Urinary bladder (tissue), 4 donors: ENCODE results near the gene GBGT1. TPM values are rescaled to one million over a fixed set of nuclear protein-coding genes. Genes with fewer than 3 reads are reported as not detected.

Source experiments
- DNase-seq: peaks from one replicate; pipeline ENCODE4 v3.0.0-alpha.2; 2015; ENCODE audit errors: extremely low spot score
- H3K27ac ChIP-seq: one replicate; pipeline ENCODE4 v1.5.1; 2013; ENCODE audit warnings: low read depth, mild to moderate bottlenecking, moderate library complexity
- H3K36me3 ChIP-seq: one replicate; pipeline ENCODE4 v1.6.1; 2013; ENCODE audit warnings: mild to moderate bottlenecking, moderate library complexity; ENCODE audit not compliant: insufficient read depth
- H3K4me1 ChIP-seq: one replicate; pipeline ENCODE4 v1.6.1; 2013; ENCODE audit warnings: mild to moderate bottlenecking, moderate library complexity; ENCODE audit not compliant: insufficient read depth
- H3K4me3 ChIP-seq: one replicate; pipeline ENCODE4 v1.5.1; 2013; ENCODE audit warnings: low read depth, low read length
- WGBS: extraction: QIAGEN DNeasy Blood & Tissue Kit; methylation state at CpG from one replicate; pipeline ENCODE4 v1.1.7; 2013; 5-methylcytosine and 5-hydroxymethylcytosine counted together
- polyA plus RNA-seq: library from polyadenylated mRNA; stranded (reverse); fragments of 200-250 nt; gene quantifications from one replicate; pipeline ENCODE4 v1.2.3, GENCODE V29; 2013
- total RNA-seq: library from RNA; depleted of rRNA; stranded (reverse); fragments of >200 nt; gene quantifications from one replicate; pipeline ENCODE4 v1.2.3, GENCODE V29; 2014
- donor health status: healthy with polysubstance abuse.
- donor health status: healthy.

Gene GBGT1
- total and polyA plus RNA-seq, 2 donors = 5.8 to 14.2 TPM

DNA sequence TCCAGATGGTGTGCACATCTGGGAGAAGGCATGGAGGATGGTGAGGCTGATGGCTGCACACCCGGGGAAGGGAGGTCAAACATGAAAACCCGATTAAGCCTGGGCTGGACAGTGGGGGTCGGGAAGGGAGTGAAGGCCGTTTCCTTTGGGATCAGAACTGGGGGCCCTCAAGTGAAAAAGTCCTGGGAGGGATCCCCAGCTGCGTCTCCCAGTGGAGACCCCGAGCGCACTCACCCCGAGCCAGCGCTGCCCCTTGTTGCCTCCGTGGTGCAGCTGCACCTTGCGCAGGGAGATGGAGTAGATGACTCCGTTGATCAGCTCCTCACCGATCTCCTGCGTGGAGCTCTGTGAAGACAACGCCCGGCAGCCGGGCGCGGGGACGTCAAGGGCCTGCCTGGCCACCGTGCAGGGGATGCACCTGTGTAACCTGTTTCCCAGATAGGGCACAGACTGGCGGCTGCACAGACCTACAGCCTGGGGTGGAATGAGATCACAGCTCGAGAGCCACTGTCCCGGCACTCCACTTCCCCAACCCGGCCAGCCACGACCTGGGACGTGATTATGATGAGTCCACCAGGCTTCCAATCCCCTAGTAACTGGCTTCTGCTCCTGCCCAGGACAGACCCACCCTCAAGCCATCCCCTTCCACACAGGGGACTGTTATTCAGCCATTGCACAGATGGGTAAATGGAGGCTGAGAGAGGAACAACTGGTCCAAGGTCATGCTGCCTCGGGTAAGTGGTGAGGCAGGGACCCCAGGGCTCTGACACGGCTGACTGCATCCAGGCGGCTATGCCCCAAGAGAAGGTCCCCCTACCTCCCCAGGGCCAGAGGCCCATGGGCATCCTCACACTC is 51.7 kb downstream of the GBGT1 start:
- Histone ChIP-seq H3K36me3 (no peaks in the 10 kb centered on the region), H3K4me1 (peaks cover 2% of the 10 kb centered on the region), H3K4me3 (no peak overlapping the region), H3K27ac (no peak overlapping the region)
- DNase-seq = no peak
- WGBS = 92% methylated on average over 30 of the region's 30 CpGs

DNA sequence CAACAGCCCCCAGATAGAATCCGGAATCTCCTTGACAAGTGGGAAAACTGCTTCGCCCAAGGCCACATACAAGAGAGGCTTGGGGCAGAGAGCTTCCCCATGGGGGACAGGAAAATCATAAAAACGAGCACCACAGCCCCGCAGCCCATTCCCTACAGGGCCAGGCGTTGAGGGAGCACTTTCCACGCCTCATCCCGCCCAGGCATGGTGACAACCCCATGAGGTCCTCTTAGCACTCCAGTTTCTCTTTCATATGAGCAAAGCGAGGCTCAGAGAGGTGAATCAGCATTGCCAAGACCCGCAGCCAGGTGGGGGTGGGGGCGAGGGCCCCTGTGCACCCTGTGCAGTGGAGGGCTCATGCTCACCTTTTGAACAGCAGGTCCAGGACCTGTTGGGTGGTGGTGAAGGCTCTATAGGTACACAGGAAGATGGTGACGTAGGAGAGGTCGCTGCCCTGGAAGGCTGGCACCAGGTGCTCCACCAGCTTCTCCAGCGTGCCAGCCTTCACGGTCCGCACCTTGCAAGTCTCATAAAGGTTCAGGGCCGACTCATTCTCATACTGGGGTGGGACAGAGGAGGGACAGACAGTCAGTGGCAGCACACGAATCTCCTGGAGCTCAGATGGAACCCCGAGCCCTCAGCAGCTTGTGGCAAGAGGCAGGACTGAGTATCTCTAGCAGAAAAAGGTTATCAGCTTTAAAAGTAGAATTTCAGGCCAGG is 53.6 kb downstream of the GBGT1 start:
- 94% methylated on average over 18 of the region's 18 CpGs for WGBS
- no peak for DNase-seq
- H3K36me3 ChIP-seq = peaks cover 6% of the 10 kb centered on the region

DNA sequence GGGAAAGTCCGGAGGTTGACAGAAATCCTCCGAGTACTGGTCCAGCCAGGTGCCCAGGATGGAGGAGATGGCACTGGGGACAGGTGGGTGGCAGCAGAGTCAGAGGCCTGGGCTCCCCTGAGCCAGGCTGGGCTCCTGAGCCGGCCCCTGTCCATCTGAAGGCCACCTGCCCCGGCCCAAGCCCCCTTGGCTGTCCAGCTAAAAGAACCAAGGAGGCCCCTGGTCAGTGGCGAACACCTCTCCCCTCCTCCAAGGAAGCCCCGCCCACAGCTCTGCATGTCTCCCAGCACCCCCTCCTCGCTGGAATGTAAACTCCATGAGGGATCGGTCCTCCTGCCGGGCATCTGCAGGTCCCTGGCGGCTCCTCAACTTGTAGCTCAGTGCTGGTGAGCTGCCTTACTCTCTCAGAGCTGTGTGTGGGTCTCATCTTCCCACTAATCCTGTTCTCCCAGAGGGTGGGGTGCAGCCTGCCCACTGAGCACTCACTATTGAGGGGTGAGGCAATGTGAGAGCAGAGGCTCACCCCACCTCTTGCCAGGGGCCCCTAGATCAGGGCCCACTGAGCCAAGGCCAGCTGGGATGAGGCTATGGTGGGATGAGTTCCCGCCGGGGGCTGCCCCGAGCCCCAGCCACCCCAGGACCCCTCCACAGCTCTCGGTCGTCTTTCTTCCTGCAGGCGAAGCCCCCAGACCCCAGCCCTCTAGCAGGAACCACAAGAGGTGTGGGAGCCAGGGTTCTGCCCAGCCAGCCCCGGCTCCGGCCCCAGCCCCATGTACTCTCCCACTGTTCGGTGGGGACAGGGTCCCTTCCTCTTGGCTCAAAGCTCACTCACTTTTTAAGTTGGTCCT is 54.7 kb downstream of the GBGT1 start:
- Histone ChIP-seq H3K4me3 (no peak overlapping the region), H3K27ac (no peak overlapping the region), H3K4me1 (peaks cover 2% of the 10 kb centered on the region), H3K36me3 (peaks cover 6% of the 10 kb centered on the region)
- DNase-seq = no peak
- 92% methylated on average over 19 of the region's 19 CpGs for WGBS

More for the DNA sequence above, 53.6 kb downstream of the GBGT1 start:
- peaks cover 2% of the 10 kb centered on the region for H3K4me1 ChIP-seq
- H3K4me3 ChIP-seq = no peak overlapping the region
- H3K27ac ChIP-seq = no peak overlapping the region

DNA sequence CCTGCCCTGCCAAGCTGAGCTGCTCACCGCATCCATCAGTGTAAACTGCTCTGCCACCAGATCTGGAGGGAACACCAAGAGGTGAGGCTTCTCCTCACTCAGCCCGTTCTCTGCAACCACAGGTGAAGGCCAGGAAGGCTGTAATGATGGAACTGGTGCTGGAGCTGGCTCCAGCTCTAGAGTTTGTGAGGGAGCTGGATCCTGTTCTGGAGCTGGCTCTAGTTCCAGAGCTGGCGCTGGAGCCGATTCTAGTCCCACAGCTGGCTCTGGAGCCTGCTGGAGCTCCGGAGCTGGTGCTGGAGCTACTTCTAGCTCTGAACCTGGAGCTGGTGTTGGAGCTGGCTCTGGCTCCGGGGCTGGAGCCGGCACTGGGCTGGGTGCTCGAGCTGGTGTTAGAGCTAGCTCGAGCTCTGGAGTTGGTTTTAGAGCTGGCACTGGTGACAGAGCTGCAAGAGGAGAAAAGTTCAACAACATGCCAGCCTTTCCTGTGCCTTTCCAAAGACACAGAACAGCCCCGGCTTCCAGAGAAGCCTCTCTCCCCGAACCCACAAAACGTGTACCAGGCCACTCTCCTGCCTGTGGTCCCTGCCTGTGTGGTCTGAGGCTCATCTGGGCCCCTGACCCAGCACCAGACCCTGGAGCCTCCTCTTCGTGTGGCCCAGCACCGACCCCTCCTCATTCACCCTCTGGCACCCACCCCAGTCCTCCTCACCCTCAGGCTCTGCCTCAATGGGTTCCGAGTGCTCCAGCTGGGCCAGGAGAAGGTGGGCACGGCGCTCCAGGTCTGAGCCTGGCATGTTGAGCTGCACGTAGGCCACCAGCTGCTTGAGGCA is 55.5 kb downstream of the GBGT1 start:
- WGBS = 93% methylated on average over 18 of the region's 18 CpGs
- H3K4me1 ChIP-seq = no peaks in the 10 kb centered on the region
- no peak overlapping the region for H3K4me3 ChIP-seq
- H3K27ac ChIP-seq = no peak overlapping the region
- DNase-seq = no peak
- peaks cover 6% of the 10 kb centered on the region for H3K36me3 ChIP-seq

DNA sequence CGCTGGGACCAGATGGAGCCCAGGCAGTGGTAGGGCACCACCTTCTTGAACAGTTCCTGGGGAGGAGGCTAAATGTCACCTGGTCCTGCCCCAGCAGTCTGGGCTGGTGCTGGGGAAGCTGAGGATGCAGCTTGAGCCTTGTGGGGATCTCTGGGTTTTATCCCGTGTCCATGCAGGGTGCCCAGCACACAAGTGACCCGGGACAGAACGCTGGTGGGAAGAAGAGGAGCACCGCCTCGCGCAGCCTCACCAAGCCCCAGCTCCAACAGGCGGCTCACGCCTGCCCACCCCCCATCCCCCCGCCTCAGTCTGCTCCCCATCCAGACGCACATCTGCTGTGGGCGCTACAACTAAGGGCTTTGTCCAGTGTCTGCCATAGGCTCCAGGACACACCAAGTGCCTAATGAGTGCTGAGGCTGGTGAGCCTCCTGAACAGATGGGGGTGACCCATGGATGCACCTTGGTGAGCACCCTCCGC is 56.4 kb downstream of the GBGT1 start:
- DNase-seq = no peak
- H3K4me1 ChIP-seq = no peaks in the 10 kb centered on the region
- peaks cover 6% of the 10 kb centered on the region for H3K36me3 ChIP-seq
- no peak overlapping the region for H3K27ac ChIP-seq
- WGBS = 89% methylated on average over 13 of the region's 13 CpGs
- H3K4me3 ChIP-seq = no peak overlapping the region

DNA sequence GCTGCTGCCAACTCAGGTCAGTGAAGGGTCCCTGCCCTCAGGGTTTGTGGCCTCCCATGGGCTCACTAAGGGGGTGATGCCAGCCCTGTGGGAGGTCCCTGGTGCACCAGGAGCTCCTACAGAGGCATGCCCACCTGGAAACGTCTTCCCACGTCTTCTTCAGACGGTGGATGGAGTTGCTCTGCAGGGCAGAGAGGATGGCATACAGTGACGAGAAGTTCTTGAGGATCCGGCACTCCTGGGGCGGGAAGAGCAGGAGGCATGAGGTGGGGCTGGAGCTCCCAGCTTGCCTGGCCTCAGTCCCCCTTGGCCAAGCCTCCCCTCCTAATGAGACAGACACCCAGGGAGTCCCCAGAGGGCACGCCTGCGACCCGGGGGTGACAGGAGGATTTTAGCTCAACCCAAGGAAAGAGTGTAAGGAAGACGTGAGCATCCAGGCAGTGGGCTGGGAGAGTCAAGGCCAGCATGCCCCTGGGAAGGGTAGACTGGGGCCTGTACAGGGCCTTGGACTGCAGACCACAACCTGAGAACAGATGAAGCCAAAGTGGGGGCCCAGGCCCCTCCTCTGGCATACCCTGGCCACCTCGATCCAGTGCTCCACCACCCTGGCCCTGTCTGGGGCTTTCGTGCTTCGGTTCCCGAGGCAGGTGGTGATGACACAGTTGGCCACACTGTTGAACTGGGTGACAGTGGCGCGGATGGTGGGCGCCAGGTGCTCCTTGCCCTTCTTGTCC is 57.0 kb downstream of the GBGT1 start:
- H3K27ac ChIP-seq = no peak overlapping the region
- DNase-seq = no peak
- WGBS = 96% methylated on average over 17 of the region's 17 CpGs
- H3K4me3 ChIP-seq = no peak overlapping the region
- peaks cover 9% of the 10 kb centered on the region for H3K36me3 ChIP-seq
- no peaks in the 10 kb centered on the region for H3K4me1 ChIP-seq

DNA sequence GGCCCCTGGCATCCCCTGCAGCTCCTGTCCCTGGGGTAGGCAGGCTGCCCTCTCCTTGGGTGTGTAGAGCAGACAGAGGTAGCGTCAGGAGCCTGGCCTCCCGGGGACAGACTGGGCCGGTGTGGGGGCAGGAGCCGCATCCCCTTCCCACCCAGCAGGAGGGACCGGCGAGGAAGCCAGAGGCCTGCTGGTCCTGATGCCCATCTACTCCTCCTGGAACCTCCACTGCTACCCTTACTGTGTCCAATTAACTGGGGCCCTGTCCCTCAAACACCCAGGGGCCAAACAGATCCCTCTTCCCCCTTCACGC is 58.3 kb downstream of the GBGT1 start:
- peaks cover 13% of the 10 kb centered on the region for H3K36me3 ChIP-seq
- DNase-seq = no peak
- H3K4me1 ChIP-seq = no peaks in the 10 kb centered on the region
- 86% methylated on average over 7 of the region's 7 CpGs for WGBS
- H3K27ac ChIP-seq = no peak overlapping the region
- no peak overlapping the region for H3K4me3 ChIP-seq

DNA sequence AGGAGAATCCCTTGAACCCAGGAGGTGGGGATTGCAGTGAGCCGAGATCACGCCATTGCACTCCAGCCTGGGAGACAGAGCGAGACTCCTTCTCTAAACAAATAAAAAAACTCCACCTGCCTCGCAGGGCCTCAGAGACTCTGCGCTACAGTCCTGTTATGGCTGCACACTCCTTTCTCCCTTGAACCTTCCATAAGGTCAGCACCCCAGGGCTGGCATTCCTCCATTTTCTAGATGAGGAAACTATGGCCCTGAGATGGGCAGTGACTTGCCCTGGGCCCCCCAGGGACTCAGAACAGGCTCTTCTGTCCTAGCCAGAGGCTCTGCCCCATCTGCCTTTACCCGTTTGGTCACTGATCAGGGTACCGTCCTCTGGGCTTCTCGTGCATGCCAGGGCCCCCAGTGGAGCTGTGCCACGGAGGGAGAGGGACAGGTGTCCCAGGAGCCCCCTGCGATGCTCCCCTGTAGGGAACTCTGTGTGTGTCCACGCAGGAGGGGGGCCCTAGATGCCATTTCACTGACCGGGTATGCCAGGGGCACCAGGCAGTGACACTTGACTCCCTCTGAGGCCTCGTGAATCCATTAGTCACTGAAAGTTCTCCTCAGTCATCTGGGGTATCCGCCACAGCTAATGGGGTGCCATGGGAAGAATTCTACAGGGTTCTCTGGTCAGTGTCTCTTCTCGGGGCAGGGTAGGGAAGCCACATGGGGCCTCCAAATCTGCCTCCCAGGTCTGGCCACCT is 58.8 kb downstream of the GBGT1 start:
- DNase-seq = no peak
- H3K27ac ChIP-seq = no peak overlapping the region
- H3K4me1 ChIP-seq = no peaks in the 10 kb centered on the region
- 86% methylated on average over 15 of the region's 15 CpGs for WGBS
- no peak overlapping the region for H3K4me3 ChIP-seq
- peaks cover 13% of the 10 kb centered on the region for H3K36me3 ChIP-seq

DNA sequence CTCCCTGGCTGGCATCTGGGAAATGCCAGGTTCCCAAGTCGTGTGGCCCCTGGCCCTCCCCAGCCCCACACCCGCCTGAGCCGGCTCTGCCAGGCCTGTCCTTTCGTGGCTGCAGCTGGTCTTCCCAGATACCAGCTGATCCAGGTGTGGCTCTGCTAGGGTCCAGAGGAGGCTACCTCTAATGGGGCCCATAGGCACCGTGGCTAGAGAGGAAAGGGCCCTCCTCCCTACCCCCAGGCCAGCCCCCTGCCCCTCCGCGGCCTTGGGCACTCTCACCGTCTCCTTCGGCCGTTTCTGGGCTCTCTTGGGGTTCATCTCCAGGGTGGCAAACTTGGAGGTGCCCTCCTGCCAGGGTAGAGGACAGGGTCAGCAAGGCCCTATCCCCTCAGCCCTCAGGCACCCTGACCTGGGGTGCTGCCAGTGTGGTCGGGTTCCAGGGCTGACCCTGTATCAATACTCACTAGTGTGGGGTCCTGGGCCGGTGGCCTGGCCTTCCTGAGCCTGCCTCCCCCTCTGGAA is 59.7 kb downstream of the GBGT1 start:
- no peak for DNase-seq
- H3K27ac ChIP-seq = no peak overlapping the region
- peaks cover 13% of the 10 kb centered on the region for H3K36me3 ChIP-seq
- whole genome bisulfite sequencing = 89% methylated on average over 12 of the region's 12 CpGs
- H3K4me3 ChIP-seq = no peak overlapping the region
- H3K4me1 ChIP-seq = no peaks in the 10 kb centered on the region

DNA sequence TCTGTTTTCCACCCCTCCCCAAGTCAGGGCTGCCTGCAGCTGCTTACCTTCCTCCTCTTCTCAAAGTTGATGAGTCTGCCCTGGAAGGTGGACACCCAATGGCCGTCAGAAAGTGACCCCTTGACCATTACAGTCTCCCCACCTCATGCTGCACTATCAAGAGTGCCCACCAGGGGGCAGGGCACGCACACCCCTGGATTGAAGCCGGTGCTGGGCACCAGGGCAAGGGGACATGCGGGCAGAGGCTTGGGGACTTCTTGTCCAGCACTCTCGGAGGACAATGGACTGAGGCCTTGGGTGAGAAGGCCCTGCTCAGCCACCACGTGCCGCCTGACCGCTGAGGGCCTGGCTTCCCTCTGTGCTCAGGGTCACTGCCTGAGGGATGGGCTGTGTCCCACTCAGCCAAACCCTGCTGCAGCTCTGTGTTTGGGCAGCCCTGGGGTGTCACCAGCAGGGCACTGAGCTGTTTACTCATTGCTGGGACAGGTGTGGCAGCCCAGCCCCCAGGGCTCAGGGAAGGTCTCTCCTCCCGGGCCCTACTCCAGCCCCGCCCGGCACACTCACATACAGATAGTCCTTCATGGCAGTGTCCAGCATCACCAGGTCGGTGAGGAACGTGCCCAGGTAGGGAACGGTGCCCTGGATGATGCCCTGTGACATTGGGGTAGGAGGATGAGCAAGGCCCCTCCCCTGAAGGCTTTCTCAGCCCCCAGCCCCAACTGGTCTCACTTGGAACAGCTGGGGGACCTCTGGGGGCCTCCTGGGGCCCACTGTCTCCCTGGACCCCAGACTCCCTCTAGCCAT is 60.3 kb downstream of the GBGT1 start:
- no peak for DNase-seq
- H3K4me3 ChIP-seq = no peak overlapping the region
- H3K27ac ChIP-seq = no peak overlapping the region
- H3K4me1 ChIP-seq = no peaks in the 10 kb centered on the region
- peaks cover 13% of the 10 kb centered on the region for H3K36me3 ChIP-seq
- WGBS = 50% methylated on average over 14 of the region's 14 CpGs
